Upper lobe of left lung (tissue), 4 donors: ENCODE measurements around the gene PRR3.
"Not testable (repeated sequence)": the region's sequence is repeated elsewhere in the genome, so short reads cannot be mapped to it uniquely, and the experiment has no call there.

Source experiments
- EP300 ChIP-seq, 4 donors: sonication (generic); formaldehyde crosslinking; IDR thresholded peaks; one replicate each; pipeline ENCODE4 v1.5.1; 2017; ENCODE audit warnings: antibody characterized with exemption in 4 of 4, control low read depth in 2 of 4
- POLR2A ChIP-seq, 4 donors: fragments of 450-650 bp; IDR thresholded peaks; one replicate each; pipeline ENCODE4 v1.5.1; 2016 to 2017; ENCODE audit warnings: antibody characterized with exemption in 4 of 4, mild to moderate bottlenecking in 2 of 4
- POLR2AphosphoS5 ChIP-seq, 2 donors: sonication (generic); formaldehyde crosslinking; IDR thresholded peaks; one replicate each; pipeline ENCODE4 v1.5.1; 2017; ENCODE audit warnings: antibody characterized with exemption in 2 of 2
- TF ChIP-seq, protein P1 (sequence below), 6 experiments: fragments of 450-650 bp in 4 of 6; fragments of 200-600 bp in 2 of 6; sonication (generic) in 2 of 6; IDR thresholded peaks; one replicate each; pipeline ENCODE4 v1.5.1; 2016 to 2019; ENCODE audit warnings: antibody characterized with exemption in 6 of 6

DNA sequence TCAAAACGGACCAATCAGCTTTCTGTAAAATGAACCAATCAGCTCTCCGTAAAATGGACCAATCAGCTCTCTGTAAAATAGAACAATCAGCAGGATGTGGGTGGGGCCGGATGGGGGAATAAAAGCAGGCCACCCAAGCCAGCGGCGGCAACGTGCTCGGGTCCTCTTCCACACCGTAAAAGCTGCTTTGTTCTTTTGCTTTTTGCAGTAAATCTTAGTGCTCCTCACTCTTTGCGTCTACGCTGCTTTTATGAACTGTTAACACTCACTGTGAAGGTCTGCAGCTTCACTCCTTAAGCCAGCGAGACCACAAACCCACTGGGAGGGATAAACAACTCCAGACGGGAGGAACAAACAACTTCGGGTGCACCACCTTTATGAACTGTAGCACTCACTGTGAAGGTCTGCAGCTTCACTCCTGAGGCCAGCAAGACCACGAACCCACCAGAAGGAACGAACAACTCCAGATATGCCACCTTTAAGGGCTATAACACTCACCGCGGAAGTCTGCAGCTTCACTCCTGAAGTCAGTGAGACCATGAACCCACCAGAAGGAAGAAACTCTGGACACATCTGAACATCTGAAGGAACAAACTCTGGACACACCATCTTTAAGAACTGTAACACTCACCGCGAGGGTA is 38.5 kb upstream of the PRR3 start:
- TF ChIP-seq, protein P1, sequence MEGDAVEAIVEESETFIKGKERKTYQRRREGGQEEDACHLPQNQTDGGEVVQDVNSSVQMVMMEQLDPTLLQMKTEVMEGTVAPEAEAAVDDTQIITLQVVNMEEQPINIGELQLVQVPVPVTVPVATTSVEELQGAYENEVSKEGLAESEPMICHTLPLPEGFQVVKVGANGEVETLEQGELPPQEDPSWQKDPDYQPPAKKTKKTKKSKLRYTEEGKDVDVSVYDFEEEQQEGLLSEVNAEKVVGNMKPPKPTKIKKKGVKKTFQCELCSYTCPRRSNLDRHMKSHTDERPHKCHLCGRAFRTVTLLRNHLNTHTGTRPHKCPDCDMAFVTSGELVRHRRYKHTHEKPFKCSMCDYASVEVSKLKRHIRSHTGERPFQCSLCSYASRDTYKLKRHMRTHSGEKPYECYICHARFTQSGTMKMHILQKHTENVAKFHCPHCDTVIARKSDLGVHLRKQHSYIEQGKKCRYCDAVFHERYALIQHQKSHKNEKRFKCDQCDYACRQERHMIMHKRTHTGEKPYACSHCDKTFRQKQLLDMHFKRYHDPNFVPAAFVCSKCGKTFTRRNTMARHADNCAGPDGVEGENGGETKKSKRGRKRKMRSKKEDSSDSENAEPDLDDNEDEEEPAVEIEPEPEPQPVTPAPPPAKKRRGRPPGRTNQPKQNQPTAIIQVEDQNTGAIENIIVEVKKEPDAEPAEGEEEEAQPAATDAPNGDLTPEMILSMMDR (IDR thresholded peaks at IDR 0.05) = not testable (repeated sequence)
- not testable (repeated sequence) for TF ChIP-seq POLR2AphosphoS5, POLR2A, EP300 (IDR thresholded peaks at IDR 0.05)
